DMS53 treated with DMSO at 0.1 percent for 48 hours (cell line): ENCODE measurements around the gene TRMT1.

Experiments
- DNase-seq: peaks from one replicate; lab custom pipeline; 2025; ENCODE audit not compliant: unreplicated experiment; lab: John Stamatoyannopoulos, UW

Gene TRMT1

DNA sequence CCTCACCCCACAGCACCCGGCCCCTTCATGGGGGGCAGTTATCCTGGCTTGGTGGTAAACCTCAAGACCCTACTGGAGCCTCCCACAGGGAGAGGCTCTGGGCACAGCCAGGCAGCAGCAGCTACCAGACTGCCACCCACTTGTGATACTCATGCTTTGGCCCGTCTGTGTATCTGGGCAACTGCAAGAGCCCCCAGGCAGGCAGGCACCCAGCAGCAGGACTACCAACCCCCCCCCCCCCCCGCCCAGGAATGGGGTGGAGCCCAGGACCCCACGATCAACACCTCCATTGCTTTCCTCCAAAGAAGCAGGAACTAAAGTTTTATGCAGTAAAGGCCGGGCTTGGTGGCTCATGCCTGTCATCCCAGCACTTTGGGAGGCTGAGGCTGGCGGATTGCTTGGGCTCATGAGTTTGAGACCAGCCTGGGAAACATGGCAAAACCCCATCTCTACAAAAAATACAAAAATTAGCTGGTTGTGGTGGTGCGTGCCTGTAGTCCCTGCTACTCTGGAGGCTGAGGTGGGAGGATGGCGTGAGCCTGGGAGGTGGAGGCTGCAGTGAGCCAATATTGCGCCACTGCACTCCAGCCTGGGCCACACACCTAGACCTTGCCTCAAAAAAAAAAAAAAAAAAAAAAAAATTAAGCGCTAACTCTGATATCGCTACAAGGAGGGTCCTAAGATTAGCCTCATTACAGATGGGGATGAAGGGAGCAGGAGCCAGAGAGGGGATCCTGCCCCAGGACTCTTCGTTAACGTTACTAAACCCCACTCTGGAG lies 12.8 kb downstream of the TRMT1 start:
- no peak for DNase-seq

DNA sequence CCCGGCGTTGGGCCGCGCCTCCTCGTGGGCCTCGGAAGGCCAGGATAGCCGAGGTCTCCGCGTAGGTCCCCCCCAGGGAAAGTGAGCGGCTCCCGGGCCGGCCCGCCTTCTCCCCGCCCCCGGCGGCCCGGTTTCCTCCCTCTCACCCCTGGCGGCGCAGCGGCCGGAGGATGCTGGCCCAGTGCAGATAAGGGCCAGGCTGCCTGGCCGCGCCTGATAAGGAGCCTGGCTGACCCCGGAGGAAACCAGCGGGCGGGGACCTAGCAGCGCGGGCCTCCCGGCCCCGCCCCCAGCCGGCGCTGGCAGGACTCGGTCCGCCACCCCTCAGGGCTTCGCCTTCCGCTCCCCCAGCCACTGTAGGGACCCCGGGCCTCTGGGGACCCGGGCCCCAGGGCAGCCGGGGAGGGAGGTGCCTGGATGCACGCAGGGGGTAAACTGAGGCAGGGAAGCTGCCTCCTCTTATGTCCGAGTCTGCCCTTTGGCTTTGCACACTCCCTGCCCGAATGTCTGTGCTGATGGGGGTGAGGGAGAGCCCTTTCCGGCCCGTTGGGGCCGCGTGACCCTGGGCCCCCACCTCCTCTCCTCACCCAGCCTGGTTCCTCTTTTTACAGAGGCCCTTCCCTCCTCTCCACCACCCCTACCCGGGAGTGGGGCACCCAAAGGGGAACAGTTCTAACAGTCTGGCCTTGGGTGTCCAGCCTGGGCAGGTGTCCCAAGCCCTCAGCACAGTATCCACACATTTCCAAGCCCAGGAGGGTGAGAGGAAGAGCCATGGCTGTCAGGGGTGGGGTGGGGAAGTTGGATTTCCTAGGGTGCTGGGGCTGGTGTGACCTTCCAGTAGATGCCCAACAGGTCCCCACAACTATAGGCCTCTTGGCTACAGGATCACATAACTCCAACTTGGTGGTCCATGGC lies 13.6 kb downstream of the TRMT1 start, which contains the start of gene LYL1:
Gene LYL1, minus strand, starts transcription at position 193 of the 915 bp plus-strand sequence. CDS start 1,687 bp downstream, outside the sequence.
- no peak for DNase-seq

DNA sequence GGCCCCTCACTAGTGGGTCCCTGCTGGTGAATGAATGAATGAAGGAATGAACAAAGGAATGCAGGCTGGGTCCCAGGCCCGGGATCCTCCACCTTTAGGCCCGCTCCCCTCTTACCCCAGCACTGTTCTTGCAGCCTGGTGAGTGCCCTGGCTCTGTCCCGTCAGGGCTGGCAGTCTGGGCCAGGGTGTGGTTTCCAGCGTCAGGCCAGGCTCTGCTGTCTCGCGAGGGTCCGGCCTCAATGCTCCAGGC lies 14.2 kb downstream of the TRMT1 start:
- no peak for DNase-seq

DNA sequence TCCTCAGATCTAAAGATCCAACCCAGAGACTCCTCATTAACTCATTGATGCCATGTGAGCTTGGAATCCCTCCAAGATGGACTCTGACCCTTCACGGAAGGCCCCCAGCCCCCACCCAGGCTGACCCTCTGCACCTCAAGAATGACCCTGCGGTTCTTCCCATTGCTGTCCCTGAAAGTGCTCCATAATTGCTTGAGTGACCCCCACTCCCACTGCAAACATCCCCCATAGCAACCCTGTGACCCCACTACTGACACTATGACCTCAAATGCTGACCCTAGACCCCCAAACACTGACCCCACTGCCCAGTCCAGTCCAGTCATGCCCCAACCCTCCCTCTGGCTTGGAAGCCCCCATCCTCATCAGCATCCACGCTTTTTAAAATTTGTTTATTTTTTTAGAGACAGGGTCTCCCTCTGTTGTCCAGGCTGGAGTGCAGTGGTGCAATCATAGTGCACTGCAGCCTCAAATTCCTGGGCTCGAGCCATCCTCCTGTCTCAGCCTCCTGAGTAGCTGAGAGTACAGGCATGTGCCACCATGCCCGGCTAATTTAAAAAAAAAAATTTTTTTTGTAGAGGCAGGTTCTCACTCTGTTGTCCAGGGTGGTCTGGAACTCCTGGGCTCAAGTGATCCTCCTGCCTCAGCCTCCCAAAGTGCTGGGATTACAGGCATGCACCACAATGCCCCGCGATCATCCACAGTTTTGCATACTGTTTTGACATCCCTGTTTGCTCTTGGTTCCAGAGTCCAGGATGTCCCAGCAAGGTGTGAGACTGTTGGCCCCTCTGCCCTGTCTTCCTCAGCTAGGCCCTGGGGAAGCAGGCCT lies 14.7 kb downstream of the TRMT1 start:
- no peak for DNase-seq

- DNase-seq = no peak
Observed at GRCh38 chr19:13100841-13101589, 15.5 kb downstream of the TRMT1 start.

DNA sequence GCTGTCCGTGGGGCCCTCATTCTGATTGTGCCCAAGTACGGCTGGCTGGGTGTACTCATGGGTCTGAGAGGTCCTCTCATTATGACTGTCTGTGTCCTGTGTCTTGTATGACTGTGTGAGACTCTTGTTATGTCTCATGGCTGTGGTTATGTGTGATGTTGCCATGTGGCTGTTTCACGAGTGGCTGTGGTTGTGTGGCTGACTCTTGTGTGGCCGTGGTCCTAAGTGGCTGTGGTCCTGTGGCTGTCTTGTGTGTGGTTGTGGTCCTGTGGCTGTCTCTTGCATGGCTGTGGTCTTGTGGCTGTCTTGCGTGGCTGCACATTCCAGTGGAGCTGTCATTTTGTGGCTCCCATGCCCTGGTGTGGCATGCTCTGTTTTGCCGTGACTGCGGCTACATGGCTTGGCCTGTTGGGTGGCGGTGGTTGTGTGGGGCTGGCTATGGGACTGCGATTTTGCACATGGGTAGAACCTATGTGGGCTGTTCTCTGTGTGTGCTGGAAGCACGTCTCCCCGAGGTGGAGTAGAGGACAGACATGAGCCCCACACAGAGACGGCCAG lies 16.4 kb downstream of the TRMT1 start:
- DNase-seq = no peak

DNA sequence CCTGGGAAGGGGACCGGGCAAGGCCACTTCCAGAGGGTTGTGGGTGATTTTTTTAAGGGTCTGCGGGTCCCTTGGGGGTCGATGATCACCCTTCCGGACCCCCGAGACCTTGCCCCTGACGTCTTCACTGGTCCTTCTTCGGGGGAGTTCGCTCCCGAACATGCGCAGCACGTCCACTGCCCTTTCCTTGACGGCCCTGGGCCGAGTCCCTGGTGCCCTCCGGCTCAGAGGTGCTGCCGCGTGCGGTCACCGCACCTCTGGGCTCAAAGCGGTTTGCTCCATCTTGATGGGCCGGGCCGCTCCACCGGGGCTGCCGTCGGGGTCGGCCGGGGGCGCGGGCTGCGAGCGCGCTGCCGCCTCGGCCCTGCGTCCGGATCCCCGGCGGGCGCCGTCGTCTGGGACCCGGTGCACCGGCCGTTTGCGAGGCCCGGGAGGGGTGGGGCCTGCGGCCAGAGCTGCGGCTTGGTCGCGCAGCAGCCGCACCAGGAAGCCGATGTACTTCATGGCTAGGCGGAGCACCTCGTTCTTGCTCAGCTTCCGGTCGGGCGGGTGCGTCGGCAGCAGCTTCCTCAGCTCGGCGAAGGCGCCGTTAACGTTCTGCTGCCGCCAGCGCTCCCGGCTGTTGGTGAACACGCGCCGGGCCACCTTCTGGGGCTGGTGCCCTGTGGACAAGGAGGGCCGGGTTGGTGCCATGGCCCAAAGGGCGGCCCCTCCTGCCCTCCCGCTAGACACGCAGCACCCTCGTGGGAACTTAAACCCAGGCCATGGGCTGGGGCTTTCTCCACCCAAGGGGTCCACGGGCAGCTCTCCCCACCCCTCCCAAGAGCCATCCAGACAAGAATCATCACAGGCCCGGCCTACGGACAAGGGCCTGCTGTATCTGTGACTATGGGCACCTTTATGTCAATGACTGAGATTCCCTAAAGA lies 17.2 kb downstream of the TRMT1 start:
- DNase-seq = peak; percentile 69

GRCh38 chr19:13098277-13099072 lies 18.1 kb downstream of the TRMT1 start:
- no peak for DNase-seq

DNA sequence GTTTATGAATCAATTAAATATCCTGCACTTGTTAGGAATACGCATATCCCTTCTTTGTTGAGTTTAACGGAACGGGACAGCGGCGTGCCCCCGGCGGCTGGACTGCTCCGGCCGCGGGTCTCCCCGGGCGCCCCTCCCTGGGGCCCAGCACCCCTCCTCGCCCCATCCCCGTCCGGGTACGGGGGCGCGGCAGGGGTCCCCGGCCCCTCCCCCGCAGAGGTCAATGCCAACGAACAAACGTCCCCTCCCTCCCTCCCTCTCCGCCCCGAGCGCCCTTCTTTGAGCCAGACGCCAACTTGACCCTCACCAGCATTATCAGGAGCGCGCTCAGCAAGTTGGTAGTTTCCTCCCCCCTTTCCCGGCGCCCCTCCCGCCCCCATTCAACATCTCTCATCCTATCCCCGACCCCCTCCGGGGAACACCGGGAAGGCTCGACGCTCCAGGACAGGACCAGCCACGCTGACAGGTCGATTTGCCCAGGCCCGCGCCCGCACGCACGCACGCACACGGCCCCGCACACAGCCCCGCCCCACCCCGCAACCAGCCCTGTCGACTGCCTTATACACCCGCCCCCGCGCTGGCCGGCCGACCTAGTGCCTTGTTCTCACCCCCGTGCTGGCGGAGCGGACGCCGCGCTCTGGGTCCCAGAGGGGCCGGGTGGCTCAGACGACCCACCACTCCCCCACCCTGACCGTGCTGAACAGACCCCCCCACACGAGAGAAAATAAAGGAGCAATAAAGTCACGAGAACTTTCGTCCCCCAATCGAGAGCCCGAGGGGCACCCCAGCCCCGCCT lies 18.9 kb downstream of the TRMT1 start:
- DNase-seq = no peak

DNA sequence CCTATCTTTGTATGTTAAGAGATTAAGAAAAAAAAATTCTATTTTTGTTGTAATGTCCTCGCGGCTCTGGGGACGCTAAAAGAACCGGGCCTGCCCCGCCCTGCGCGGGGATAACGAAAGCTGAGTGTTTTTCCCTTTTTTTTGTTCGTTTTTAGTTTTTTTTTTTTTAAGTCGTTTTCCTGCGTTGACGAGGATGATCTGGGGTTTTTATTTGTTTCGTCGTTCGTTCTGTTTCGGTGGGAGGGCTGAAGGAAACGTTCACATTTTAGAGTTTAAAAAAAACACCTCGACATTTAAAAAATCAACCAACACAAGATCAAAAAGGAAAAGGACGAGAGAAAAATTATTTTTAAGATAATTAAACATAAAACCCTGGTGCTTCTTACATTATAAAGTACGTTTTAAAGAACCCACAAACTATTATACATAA lies 19.5 kb downstream of the TRMT1 start:
- DNase-seq = no peak

DNA sequence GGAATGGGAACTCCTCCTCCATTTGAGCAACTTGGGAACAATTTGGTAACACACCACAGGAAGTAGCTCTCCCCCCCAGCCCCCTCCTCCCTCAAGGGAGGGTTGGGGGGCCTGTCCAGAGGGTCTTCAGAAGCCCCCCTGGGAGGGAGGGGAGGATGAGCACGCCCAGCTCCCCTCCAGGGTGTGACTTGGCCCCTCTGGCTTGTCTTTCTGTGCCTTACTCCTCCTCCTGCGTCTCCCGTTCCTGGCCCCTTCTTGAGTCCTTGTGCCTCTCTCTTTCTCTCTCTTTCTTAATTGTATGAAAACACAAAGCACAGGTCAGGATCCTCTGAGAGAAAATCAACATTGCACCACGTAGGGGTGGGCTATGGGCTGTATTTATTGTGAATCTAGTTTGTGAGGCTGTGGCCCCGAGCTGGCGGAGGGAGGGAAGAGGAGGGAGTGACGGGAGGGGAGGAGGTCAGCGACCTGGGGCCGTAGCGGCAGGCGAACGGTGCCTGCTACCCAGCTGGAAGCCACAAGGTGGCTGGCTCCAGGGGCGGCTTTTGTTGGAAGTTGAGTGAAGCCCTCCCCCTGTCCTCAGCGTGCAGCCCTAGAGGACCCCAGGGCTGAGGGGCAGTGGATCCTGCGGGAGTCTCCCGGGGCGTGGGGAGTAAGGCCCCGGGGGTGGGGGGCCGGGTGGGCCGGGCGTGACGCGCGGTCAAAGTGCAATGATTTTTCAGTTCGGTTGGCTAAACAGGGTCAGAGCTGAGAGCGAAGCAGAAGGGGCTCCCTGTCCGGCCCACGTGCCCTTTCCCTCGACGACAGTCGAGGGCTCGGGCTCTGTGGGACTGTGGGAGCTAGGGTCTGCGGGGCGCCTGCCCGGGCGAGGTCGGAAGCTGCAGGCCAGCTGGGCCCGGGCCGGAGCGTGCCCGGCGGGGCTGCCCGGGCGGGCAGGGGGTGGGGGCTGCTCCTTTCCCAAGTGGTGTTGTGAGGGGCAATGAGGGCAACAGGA lies 20.3 kb downstream of the TRMT1 start:
- DNase-seq = no peak

- DNase-seq = no peak
Observed at GRCh38 chr19:13095393-13095784, 21.2 kb downstream of the TRMT1 start.

DNA sequence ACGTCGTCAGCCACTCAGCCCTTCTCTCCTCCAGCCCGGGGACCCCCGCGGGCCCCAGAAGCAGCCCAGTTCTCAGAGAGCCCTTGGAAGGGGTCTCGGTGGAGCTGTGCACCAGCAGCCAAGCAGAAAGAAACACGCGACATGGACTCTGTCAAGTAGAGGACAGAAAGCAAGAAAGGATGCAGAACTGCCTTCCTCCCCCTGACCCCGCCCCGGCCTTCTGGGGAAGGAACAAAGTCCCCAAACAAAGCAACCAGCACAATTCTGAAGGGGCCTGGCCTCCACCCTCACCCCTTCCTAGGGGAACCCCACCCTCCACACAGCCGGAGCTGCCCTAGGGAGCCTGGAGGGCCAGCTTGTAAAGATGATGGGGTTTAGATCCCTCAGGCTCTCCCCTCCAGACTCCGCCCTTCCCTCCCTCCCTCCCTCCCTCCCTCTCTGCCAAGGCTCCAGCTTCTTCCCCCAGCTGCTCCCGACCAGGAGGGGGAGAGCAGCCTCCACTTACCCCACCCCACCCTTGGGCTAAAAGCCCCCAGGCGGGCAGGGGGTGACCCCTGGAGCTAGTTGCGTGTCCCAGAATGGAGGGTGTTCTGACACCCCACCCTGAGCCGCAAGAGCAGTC lies 21.7 kb downstream of the TRMT1 start:
- DNase-seq = no peak

DNA sequence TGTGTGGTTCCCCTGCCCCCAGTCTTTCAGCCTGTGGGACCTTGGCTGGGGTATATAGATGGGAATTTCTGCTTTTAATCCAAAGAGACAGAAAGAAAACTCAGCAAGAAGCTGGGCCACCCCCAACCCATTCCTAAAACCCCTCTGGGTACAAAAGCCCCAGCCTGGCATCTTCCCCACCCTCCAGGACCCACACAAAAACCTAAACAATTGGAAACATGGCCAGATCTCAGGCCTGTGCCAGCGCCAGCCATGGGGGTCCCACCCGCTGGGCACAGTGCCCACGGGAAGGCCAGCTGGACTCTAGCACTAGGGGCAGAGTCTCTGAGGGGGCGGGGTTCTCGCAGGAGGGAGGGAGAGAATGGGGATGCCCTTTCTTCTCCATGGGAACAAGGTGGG lies 22.4 kb downstream of the TRMT1 start:
- DNase-seq = no peak

- DNase-seq = peak; percentile 63
Observed at GRCh38 chr19:13093407-13094105, 23.0 kb downstream of the TRMT1 start.
